Osteoblast (primary cell): ENCODE measurements around the gene ITCH. TPM values are rescaled to one million over a fixed set of nuclear protein-coding genes. Genes with fewer than 3 reads are reported as not detected.
A peak's percentile ranks its signal among the peaks of the same experiment; 100 is the strongest.

ENCODE experiments used
- DNase-seq: peaks from one replicate; pipeline ENCODE4 v3.0.0; 2011; ENCODE audit warnings: low spot score, mixed read lengths; ENCODE audit not compliant: insufficient read length; ENCODE audit errors: missing footprints
- H2AFZ ChIP-seq: 2 replicates; pipeline ENCODE4 v1.6.0; 2011; ENCODE audit warnings: mild to moderate bottlenecking, low read length
- H3K27ac ChIP-seq: 2 replicates; pipeline ENCODE4 v1.5.1; 2011; ENCODE audit warnings: mild to moderate bottlenecking, low read depth, low read length, moderate library complexity
- H3K27me3 ChIP-seq: 2 replicates; pipeline ENCODE4 v1.6.0; 2012; ENCODE audit warnings: mild to moderate bottlenecking, control low read depth, inconsistent platforms, low read length, moderate library complexity; ENCODE audit not compliant: insufficient read depth
- H3K36me3 ChIP-seq: 2 replicates; pipeline ENCODE4 v1.5.1; 2011; ENCODE audit warnings: mild to moderate bottlenecking, low read length, control low read depth, moderate library complexity; ENCODE audit not compliant: insufficient read depth
- H3K4me1 ChIP-seq: 2 replicates; pipeline ENCODE4 v1.5.1; 2011; ENCODE audit warnings: mild to moderate bottlenecking, low read length, control low read depth, moderate library complexity; ENCODE audit not compliant: insufficient read depth
- H3K4me2 ChIP-seq: 2 replicates; pipeline ENCODE4 v1.6.0; 2011; ENCODE audit warnings: mild to moderate bottlenecking, low read length; ENCODE audit not compliant: insufficient read depth
- H3K4me3 ChIP-seq: fragments of 200-600 bp; sonication (generic); 3 replicates; pipeline ENCODE4 v1.5.1; 2012; ENCODE audit warnings: mild to moderate bottlenecking, low read length, inconsistent platforms; ENCODE audit not compliant: insufficient read depth
- H3K79me2 ChIP-seq: 2 replicates; pipeline ENCODE4 v1.6.0; 2012; ENCODE audit warnings: mild to moderate bottlenecking, low read length, control low read depth, inconsistent platforms; ENCODE audit not compliant: insufficient read depth
- H3K9me3 ChIP-seq: 2 replicates; pipeline ENCODE4 v1.5.1; 2011; ENCODE audit warnings: low read depth, low read length, control low read depth
- H4K20me1 ChIP-seq: 2 replicates; pipeline ENCODE4 v1.6.0; 2012; ENCODE audit warnings: mild to moderate bottlenecking, low read length, control low read depth; ENCODE audit not compliant: insufficient read depth
- total RNA-seq: library from RNA; depleted of rRNA; stranded (reverse); fragments of >200 nt; gene quantifications from 2 replicates; pipeline ENCODE4 v1.2.3, GENCODE V29; 2012
- TF ChIP-seq, protein P1 (sequence below): IDR thresholded peaks from 2 replicates; pipeline ENCODE4 v1.5.1; 2011; ENCODE audit warnings: mild to moderate bottlenecking, low read depth, low read length, moderate library complexity; ENCODE audit errors: extremely low read depth

The ITCH gene
- total RNA-seq, 1 donor: 79.3 TPM

- TF ChIP-seq, protein P1, sequence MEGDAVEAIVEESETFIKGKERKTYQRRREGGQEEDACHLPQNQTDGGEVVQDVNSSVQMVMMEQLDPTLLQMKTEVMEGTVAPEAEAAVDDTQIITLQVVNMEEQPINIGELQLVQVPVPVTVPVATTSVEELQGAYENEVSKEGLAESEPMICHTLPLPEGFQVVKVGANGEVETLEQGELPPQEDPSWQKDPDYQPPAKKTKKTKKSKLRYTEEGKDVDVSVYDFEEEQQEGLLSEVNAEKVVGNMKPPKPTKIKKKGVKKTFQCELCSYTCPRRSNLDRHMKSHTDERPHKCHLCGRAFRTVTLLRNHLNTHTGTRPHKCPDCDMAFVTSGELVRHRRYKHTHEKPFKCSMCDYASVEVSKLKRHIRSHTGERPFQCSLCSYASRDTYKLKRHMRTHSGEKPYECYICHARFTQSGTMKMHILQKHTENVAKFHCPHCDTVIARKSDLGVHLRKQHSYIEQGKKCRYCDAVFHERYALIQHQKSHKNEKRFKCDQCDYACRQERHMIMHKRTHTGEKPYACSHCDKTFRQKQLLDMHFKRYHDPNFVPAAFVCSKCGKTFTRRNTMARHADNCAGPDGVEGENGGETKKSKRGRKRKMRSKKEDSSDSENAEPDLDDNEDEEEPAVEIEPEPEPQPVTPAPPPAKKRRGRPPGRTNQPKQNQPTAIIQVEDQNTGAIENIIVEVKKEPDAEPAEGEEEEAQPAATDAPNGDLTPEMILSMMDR: no peak
- peaks cover 75% of the 10 kb centered on the region for H3K36me3 ChIP-seq
Observed at GRCh38 chr20:34485068-34485634, 122.1 kb downstream of the ITCH start.

DNA sequence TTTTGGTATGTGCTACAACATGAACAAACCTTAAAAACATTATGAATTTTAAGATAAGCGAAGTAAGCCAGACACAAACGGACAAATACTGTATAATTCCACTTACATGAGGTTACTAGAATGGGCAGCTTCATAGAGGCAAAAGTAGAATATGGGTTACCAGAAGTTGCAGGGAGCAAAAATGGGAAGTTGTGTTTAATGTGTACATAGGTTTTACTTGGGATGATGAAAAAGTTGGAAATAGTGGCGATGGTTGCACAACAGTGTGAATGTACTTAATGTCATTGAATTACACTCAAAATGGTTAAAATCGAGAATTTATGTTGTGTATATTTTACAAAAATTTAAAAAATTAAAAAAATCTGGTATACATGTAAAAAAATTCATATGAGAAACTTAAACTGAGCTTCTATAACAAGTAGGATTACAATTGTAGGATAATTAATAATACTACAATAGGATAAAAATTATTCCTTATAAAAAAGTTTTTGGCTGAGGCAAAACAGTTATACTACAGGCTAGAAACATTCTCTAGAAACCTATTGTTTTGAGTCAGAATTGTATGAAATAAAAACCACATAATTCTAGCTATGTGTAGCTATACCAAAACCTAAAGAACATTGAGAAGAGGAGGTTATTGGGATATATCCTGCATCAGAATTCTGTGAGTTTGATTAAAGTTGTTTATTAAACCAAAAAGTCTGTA, 128.3 kb downstream of the ITCH start:
- H3K4me1 ChIP-seq: no peaks in the 10 kb centered on the region
- H3K4me2 ChIP-seq: no peak overlapping the region
- H3K36me3 ChIP-seq: peaks cover 90% of the 10 kb centered on the region
- peaks cover 41% of the 10 kb centered on the region for H3K79me2 ChIP-seq
- no peak for DNase-seq
- no peak overlapping the region for H3K27ac ChIP-seq
- H4K20me1 ChIP-seq: peaks cover 2% of the 10 kb centered on the region
- TF ChIP-seq, protein P1: no peak
- no peak overlapping the region for H2AFZ ChIP-seq
- no peaks in the 10 kb centered on the region for H3K9me3 ChIP-seq
- no peaks in the 10 kb centered on the region for H3K27me3 ChIP-seq
- no peak overlapping the region for H3K4me3 ChIP-seq

More at GRCh38 chr20:34485068-34485634, 122.1 kb downstream of the ITCH start:
- Histone ChIP-seq H3K4me1 (no peaks in the 10 kb centered on the region), H3K79me2 (peaks cover 17% of the 10 kb centered on the region), H3K9me3 (no peaks in the 10 kb centered on the region), H2AFZ (no peak overlapping the region), H3K4me2 (no peak overlapping the region), H3K27ac (no peak overlapping the region), H4K20me1 (peaks cover 4% of the 10 kb centered on the region), H3K4me3 (no peak overlapping the region), H3K27me3 (no peaks in the 10 kb centered on the region)
- DNase-seq: no peak

DNA sequence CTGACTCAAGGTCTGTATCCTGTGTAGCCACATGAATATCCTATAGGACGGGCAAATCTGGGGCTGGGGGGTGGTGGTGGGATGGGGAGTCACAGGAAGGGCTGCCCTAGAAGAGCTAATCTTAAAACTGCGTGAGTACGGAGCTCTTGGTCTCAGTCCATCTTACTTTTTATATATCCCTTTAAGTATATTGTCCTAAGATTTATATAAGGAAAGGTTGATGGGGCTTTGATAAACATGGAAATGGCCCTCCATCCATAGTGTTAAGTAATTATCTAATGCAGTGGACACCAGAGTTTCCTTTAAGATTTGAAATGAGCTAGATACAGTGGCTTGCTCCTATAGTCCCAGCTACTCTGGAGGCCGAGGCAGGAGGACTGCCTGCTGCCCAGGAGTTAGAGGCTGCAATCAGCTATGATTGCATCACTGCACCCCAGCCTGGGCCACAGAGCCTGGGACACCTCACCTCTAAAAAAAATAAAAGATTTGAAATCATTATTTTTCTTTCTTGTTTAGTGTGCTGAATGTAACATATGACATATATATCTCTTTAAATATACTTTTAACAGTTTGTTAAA, 128.9 kb downstream of the ITCH start:
- H3K36me3 ChIP-seq: peaks cover 91% of the 10 kb centered on the region
- H4K20me1 ChIP-seq: peaks cover 2% of the 10 kb centered on the region
- no peak overlapping the region for H3K4me2 ChIP-seq
- H3K9me3 ChIP-seq: no peaks in the 10 kb centered on the region
- TF ChIP-seq, protein P1: no peak
- peaks cover 45% of the 10 kb centered on the region for H3K79me2 ChIP-seq
- H3K27me3 ChIP-seq: no peaks in the 10 kb centered on the region
- no peak overlapping the region for H2AFZ ChIP-seq
- no peak overlapping the region for H3K27ac ChIP-seq
- H3K4me3 ChIP-seq: no peak overlapping the region
- DNase-seq: peak; percentile 69
- H3K4me1 ChIP-seq: no peaks in the 10 kb centered on the region

GRCh38 chr20:34493646-34494045, 130.6 kb downstream of the ITCH start:
- peaks cover 2% of the 10 kb centered on the region for H4K20me1 ChIP-seq
- H2AFZ ChIP-seq: no peak overlapping the region
- no peaks in the 10 kb centered on the region for H3K9me3 ChIP-seq
- TF ChIP-seq, protein P1: no peak
- H3K27ac ChIP-seq: no peak overlapping the region
- no peak overlapping the region for H3K4me3 ChIP-seq
- no peaks in the 10 kb centered on the region for H3K4me1 ChIP-seq
- H3K27me3 ChIP-seq: no peaks in the 10 kb centered on the region
- peaks cover 79% of the 10 kb centered on the region for H3K36me3 ChIP-seq
- no peak for DNase-seq
- no peak overlapping the region for H3K4me2 ChIP-seq
- H3K79me2 ChIP-seq: peaks cover 57% of the 10 kb centered on the region
